NCI-H526 (cell line): ENCODE results near the gene DLEC1.

Experiments used
- DNase-seq, 2 experiments: peaks; one replicate each; lab custom pipeline; 2025; lab: John Stamatoyannopoulos, UW

Gene DLEC1

DNA sequence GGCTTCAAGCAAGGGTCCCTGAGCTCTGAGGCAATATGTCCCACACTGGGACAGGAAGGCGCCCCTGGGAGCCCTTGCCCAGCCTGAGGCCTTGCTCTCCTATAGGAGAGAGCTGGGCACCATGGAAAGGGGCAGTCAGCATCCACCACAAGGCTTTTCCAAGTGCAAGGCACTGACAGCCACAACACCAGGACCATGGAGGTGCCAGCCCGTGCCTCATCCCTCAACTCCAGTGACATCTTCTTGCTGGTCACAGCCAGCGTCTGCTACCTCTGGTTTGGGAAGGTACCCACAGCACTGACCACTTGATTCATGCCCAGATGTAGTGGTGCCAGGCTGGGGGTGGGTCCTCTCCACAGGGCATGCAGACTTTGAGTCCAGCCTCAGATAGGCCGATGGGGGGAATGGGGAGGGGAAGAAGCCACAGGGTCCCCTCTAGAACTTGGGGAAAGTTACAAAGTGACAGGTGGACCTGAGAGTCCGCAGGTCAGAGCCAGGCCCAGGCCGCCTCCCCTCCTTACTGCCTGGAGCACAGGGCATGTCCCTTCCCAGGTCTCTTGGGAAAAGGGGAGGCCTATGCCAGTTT, 36.6 kb upstream of the DLEC1 start:
- DNase-seq: no peak

DNA sequence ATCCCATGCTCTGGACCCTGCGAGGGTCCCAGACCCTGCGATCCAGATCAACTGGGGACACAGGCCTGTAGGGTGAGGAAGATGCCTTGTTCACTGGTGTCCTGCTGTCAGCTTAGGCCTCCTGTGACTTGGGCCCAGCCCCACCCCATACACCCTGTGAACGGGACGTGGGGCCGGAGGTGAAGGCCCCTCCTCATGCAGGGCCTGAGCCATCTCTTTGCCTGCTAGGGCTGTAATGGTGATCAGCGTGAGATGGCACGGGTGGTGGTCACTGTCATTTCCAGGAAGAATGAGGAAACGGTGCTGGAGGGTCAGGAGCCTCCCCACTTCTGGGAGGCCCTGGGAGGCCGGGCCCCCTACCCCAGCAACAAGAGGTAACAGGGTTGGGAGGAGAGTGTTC, 36.1 kb upstream of the DLEC1 start:
- DNase-seq: no peak

DNA sequence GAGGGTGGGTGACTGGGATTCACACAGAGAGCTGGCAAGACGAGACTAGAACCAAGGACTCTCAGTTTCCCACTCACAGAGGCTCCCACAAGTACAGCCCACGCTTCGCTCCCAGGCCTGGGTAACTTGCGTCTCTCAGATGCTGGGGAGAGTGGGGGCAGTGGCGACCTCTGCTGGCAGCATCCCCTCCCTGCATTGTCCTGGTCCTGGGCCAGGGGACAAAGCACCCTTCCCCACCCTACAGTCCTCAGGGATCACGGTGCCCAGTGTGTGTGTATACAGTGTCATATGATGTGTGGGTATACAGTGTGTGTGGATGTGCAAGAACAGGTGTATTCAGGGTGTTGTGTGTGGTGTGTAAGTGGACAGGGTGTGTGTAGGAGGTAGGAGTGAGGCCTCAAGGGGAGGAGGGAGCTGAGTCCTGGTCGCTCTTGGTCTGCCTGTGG, 35.6 kb upstream of the DLEC1 start:
- DNase-seq: peak in 1 of 2 experiments; percentile 55

DNA sequence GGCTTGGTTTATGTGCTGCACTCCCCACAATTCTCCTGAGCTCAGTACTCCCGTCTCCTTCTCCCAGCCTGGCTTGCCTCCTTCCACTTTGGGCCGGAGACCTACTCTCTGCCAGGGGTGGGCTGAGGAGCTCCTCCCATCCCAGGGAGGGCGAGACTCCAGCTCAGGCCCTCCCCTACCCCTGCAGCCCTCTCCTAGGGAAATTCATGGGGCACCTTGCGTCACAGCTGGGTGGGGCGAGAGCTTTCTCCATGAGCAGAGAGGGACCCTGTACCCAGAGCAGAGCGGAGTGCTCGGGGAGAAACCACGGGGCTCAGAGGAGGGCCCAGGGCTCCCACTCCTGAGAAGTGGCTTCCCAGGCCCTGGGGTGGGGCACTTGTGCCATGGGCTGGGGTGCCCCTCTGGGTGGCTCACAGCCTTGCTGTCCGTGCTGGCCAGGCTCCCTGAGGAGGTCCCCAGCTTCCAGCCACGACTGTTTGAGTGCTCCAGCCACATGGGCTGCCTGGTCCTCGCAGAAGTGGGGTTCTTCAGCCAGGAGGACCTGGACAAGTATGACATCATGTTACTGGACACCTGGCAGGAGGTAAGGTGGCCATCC, 35.1 kb upstream of the DLEC1 start:
- peak in 1 of 2 experiments; percentile 31 for DNase-seq

DNA sequence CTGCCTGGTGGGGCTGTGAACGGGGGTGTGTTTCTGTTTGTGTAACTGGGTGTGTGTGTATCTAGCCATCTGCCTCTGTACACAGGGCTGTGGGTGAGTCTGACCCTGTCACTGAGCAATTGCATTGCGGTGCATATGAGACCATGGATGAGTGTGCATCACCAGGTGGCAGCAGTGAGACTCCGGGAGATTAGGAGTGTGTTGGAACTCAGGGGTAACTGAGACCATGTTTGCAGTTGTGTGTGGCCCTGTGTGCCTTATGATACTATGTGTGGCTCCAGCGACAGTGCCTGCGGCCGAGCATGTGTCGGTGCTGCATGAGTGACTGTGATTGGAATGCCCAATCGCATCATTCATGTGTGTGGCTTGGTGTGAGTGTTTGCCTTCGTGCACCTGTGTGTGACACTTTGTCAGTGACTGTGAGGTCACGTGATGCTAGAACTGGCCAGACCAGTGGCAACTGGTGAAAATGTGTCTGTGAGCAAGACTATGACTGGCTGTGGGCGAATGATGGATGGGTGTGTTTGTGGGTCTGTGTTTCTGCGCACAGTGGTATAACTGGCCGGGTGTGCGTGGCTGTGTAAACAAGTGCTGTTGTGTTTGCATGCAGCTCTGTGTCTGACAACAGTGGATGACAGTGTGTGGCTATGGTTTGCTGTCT, 34.5 kb upstream of the DLEC1 start:
- peak; percentile 65 to 84 for DNase-seq

DNA sequence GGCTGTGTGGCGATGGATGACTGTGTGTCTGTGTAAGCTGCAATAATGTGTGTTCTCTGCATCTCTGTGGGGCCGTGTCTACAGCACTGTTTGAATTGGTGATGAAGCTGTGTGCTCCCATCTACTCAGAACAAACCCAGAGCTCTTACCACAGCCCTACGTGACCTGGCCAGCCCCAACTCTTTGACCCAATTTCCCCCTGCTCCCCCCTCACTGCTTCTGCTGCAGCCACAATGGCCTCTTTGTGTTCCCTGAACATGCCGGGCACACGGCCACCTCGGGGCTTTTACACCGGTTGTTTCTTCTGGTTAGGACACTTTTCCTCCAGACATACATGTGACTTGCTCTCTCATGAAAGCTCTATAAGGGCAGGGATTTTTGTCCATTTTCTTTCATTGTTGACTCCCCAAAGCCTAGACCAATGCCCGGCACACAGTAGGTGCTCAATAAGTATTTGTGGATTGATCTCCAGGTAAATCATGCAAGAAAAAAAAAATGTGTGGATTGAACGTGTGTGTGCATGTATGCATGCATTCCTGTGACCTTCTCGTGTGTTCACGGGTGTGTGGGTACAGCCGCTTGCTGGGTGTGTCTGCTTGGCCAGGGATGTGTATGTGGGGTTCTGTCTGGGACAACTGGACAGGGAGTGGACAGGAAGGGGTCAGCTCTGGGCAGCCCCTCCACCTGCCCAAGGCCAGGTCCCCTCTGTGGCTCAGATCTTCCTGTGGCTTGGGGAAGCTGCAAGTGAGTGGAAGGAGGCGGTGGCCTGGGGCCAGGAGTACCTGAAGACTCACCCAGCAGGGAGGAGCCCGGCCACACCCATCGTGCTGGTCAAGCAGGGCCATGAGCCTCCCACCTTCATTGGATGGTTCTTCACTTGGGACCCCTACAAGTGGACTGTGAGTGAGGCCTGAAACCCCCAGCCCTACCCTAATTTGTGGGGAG, 33.7 kb upstream of the DLEC1 start:
- DNase-seq: peak in 1 of 2 experiments; percentile 46

DNA sequence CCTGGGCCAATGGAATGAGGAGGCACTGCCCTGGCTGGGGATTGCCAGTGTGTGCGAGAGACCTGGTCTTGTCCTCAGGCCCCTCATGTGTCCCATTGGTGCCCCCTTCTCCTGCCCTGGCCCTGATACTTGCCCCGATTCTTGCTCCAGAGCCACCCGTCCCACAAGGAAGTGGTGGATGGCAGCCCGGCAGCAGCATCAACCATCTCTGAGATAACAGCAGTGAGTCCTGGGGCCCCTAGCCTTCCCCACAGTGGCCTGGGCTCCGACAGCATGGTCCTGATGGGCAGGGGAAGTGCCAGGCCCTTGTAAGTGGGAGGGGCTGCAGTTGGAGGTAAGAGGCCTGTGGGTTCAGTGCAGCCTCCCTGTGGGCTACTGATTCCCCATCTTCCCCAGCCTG, 33.0 kb upstream of the DLEC1 start:
- DNase-seq: no peak

DNA sequence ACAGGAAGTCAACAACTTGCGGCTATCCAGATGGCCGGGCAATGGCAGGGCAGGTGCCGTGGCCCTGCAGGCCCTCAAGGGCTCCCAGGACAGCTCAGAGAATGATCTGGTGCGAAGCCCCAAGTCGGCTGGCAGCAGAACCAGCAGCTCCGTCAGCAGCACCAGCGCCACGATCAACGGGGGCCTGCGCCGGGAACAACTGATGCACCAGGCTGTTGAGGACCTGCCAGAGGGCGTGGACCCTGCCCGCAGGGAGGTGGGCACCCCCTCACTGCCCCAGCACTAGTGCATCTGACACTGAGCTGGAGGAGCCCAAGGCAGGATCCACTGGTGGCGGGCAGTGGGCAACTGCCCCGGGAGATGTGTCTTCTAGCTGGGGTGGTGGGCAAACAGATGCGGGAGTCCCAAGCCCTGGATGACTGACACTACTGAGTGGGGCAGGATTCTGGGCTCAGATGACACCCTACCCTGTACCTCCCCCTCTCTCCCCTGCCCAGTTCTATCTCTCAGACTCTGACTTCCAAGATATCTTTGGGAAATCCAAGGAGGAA, 32.5 kb upstream of the DLEC1 start:
- DNase-seq: no peak

DNA sequence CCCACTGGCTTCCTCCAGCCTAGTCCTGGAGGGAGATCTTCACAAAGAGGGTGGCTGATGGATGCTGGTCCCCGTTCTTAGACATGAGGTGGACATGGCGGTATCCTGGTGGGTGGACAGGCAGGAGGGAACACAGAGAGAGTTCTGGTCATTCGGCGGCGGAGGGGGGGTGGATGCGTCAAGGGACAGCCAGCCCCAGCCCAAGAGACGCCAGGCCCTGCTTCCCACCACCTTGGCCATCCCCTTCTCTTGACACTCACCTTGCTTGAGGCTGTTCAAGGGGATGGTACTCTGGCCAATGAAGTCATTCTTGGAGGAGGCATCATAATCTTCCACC, 31.3 kb upstream of the DLEC1 start:
- no peak for DNase-seq

DNA sequence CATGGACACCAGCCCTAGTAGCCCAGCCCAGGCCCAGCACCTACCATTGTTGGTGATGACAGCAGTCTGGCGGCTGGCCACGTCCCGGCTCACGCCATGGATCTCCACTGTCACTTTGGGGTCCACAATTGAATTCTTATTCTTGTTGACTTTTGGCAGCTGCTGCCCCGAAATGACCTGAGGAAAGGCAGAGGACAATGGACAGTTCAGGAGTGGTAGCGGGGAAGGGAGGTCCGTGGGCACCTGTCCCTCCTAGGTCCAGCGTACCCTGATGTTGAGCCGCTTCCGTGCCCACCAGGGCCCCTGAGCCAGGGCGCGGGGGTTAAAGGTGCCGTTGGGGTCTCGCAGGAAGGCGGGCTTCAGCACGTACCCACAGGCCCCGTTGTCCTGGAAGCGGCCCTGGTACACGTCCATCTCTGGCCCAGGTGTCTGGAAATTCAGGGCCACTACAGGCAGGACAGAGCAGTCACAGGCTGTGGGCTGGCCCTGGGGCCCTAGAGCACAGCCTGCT, 30.8 kb upstream of the DLEC1 start:
- DNase-seq: no peak

DNA sequence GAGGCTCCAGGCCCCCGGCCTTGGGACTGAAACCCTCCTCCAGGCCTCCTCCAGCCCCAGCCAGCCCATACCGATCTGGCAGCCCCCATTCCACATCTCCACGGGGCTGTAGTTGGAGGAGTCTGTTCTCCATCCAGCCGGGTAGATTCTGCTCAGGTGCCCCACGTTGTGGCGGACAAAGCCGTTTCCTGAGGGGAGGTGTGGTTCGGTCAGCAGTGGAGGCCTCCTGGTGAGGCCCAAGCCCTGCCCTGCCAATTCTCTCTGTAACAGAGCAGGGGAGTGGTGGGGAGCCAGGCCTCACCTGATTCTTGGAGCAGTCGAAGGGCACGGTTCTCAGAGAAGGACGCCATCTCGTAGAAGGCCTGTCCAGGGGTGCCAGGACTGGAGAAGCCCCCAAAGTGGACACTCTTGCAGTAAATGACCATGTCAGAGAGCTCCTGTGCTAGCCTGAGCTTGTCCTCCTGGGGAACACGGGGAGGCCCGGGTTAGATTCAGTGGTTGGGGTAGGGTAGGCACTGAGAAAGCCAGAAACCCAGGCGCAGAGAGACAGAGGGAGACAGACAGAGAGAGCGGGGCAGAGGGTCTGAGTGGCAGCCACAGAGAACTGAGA, 29.9 kb upstream of the DLEC1 start:
- DNase-seq: no peak

DNA sequence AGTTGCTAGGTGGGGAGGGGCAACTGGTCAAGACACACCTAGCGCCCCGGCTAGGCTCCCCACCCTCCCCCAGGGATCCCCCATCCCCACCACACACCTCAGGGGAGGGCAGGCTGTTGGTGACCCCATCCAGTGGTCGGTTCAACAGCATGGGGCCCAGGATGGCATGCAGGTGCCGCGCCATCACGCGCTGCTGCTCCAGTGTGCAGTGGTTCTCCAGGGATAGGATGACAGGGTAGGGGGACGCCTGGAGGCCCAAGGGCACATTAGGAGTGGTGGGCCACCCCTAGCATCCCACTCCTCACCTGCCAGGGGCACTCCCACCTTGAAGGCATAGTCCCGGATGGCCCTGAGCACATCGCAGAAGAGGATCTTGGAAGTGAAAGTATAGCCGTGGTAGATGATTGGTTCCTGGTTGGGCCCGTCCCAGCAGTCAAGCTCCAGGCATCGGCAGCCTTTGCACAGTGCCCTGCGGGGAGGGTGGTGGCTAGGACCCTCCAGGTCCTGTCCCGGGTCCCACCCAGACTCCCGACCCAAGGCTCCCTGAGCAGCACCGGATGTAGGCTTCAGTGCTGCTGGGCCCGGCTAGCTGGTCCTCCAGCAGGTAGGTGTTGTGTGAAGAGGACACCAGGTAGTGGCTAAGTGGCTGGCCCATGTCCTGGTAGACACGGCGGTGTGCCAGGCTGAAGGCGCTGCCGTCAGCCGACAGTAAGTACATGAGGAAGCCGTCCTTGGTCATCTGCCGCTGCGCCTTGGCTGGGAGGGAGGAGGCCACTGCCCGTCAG, 29.0 kb upstream of the DLEC1 start:
- no peak for DNase-seq

DNA sequence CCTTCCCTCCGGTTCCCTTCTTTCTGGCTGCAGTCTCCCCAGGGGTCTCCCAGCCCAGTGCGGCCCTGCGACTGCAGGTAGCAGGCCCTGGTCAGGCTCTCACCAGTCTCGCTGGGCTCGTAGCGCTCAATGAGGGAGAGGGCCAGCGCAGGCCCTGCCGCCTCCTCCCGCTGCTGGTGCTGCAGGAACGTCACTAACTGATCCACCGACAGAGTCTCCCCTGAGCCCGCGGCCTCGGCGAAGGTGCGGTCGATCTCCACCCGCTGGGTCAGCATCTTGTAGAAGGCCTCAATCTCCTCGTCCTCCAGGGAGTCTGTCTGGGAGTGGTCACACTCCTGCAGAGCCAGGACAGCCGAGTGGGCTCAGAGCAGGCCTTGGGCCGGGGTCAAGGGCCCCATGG, 27.9 kb upstream of the DLEC1 start:
- DNase-seq: no peak

DNA sequence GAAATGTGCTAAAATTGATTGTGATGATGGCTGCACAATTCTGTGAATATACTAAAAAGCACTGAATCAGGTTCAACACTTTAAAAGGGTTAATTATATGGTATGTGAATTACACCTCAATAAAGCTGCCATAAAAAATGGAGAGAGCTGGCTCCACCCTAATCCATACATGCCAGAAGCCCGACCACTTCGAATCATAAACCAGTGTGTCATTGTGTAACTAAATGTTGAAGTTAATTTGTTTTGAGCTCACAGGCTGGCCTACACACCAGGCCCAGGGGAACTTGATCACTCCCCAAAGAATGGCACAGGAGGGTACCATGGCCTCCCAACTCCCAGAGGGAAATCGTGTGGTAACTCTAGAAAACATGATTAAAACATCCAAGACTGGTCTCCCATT, 23.5 kb upstream of the DLEC1 start:
- DNase-seq: no peak

DNA sequence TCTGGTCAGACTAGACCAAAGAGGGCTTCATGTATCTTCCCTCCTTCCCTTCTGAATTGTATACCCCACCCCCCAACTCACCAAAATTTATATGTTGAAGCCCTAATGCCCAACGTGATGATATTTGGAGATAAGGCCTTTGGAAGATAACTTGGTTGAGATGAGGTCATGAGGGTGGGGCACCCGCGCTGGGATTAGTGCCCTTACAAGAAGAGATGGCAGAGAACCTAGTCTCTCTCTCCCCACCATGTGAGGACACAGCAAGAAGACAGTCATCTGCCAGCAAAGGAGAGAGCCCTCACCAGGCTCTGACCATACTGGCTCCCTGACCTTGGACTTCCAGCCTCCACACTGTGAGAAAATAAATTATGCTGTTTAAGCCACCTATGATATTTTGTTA, 23.0 kb upstream of the DLEC1 start:
- no peak for DNase-seq

DNA sequence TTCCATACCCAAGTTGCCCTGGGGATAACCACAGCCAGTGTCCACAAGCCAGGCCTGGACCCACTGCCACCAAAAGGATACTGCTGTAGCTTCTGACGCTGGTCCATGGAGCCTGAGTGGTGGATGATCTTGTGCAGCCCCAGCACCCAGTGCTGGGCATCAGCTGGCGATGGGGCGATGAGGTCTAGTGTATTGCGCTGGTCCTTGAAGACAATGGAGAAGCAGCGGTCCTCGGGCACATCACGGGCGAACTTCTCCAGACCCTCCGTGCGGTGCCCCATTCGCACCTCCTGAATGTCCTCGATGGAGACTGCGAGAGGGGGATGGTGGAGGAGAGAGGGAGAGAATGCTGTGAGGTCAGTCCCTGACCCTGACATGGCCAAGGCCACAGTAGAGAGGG, 22.6 kb upstream of the DLEC1 start:
- no peak for DNase-seq

DNA sequence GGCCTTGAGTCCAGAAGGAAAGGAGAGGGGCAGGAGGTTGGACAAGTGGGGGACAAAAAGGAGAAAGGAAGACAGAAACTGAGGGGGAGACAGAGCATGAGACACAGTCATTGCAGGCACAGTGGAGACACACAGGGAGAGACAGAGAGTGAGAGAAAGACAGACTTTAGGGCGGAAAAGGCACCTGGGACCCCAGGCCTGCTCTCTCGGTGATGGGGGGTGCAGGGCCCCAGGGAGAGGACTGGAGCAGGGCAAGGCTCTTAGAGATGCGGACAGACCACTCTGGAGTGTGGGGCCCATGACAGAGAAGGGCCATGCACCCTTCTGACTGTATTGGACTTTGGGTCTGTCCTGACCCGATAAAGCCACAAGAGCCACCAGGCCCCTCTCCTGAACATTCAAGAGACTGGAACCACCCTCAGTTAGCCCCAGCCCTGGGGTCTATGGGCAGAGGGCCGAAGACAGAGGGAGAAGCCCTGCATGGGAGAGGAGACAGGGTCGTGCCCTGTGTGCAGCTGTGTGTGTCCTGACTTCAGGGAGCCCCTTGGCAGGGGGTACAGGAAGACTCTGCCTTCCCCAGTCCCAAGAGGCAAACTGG, 22.1 kb upstream of the DLEC1 start:
- no peak for DNase-seq

DNA sequence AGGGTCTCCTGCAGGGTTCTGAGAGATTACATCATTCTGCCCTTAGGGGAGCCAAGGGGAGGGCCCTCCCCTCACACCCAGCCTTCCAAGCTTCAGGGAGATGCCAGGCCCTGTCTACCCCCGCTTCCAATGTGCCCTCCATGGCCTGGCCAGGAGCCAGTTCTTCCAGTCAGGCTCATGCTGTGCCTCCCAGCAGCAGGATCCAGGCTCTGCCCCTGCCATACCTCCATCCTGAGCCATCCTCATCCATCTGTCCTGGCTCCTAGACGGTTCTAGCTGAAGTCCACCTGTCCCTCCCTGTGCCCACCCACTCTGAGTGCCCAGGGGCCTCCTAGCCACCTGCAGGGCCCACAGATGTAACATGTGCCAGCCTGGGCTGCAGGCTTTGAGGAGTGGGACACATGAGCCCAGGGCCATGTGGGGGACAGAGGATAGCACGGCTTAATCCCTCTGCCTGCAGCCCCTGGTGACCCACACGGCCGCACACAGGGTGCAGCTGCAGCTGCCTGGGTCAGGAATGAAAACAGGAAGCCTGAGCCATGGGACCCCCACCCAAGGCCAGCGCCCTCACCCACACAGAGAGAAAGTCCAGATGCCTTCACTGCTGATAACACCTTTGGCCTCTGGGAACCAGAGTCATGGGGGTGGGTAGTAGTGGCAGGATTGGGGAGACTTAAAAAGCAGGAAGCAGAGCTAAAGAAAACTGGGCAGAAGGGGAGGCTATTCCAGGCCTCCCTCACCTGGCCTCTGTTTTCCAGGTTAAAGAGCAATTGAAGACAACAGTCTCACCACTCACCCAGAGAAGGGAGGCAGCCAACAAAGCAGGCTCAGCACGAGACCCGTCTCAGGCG, 21.3 kb upstream of the DLEC1 start:
- no peak for DNase-seq
